Lower leg skin (tissue), 3 donors: ENCODE results near the gene ZNF436.

Experiments used
- POLR2A ChIP-seq, 2 donors: fragments of 450-650 bp; IDR thresholded peaks; one replicate each; pipeline ENCODE4 v1.6.1; 2016 to 2017; ENCODE audit warnings: antibody characterized with exemption in 2 of 2, mild to moderate bottlenecking in 1 of 2, moderate library complexity in 1 of 2
- TF ChIP-seq, protein P1 (sequence below), 3 donors: fragments of 450-650 bp; IDR thresholded peaks; one replicate each; pipeline ENCODE4 v1.5.1; 2016; ENCODE audit warnings: antibody characterized with exemption in 3 of 3, mild to moderate bottlenecking in 3 of 3, moderate library complexity in 2 of 3

- TF ChIP-seq, protein P1, sequence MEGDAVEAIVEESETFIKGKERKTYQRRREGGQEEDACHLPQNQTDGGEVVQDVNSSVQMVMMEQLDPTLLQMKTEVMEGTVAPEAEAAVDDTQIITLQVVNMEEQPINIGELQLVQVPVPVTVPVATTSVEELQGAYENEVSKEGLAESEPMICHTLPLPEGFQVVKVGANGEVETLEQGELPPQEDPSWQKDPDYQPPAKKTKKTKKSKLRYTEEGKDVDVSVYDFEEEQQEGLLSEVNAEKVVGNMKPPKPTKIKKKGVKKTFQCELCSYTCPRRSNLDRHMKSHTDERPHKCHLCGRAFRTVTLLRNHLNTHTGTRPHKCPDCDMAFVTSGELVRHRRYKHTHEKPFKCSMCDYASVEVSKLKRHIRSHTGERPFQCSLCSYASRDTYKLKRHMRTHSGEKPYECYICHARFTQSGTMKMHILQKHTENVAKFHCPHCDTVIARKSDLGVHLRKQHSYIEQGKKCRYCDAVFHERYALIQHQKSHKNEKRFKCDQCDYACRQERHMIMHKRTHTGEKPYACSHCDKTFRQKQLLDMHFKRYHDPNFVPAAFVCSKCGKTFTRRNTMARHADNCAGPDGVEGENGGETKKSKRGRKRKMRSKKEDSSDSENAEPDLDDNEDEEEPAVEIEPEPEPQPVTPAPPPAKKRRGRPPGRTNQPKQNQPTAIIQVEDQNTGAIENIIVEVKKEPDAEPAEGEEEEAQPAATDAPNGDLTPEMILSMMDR (IDR thresholded peaks at IDR 0.05), result no peak
- no peak for TF ChIP-seq POLR2A (IDR thresholded peaks at IDR 0.05)
These were observed 2.6 kb upstream of the ZNF436 start for GRCh38 chr1:23371987-23372880.
